HG03135 (cell line): ENCODE measurements around the gene MTHFD1L.
"Not testable (repeated sequence)": the region's sequence is repeated elsewhere in the genome, so short reads cannot be mapped to it uniquely, and the experiment has no call there.

Experiments
- ATAC-seq: cut with Tn5 transposase; IDR thresholded peaks from one replicate; pipeline ENCODE4 v1.9.1; 2021; ENCODE audit warnings: mild to moderate bottlenecking, moderate library complexity; ENCODE audit not compliant: unreplicated experiment

Gene MTHFD1L

GRCh38 chr6:151063352-151063751 is 197.8 kb downstream of the MTHFD1L start:
- no peak for ATAC-seq

GRCh38 chr6:151063842-151064647 is 198.5 kb downstream of the MTHFD1L start:
- ATAC-seq = no peak

- no peak for ATAC-seq
Measured at GRCh38 chr6:151065027-151065815, 199.7 kb downstream of the MTHFD1L start.

- no peak for ATAC-seq
Measured at GRCh38 chr6:151067684-151068596, 202.4 kb downstream of the MTHFD1L start.

GRCh38 chr6:151068761-151069312 is 203.3 kb downstream of the MTHFD1L start:
- no peak for ATAC-seq

GRCh38 chr6:151069641-151070040 is 204.1 kb downstream of the MTHFD1L start:
- ATAC-seq = no peak

GRCh38 chr6:151070631-151071051 is 205.1 kb downstream of the MTHFD1L start:
- no peak for ATAC-seq

- ATAC-seq = no peak
Measured at GRCh38 chr6:151071295-151071694, 205.8 kb downstream of the MTHFD1L start.

- ATAC-seq = no peak
Measured at GRCh38 chr6:151073146-151073545, 207.6 kb downstream of the MTHFD1L start.

- ATAC-seq = no peak
Measured at GRCh38 chr6:151073701-151074100, 208.2 kb downstream of the MTHFD1L start.

GRCh38 chr6:151075005-151075404 is 209.5 kb downstream of the MTHFD1L start:
- no peak for ATAC-seq

GRCh38 chr6:151075527-151075926 is 210.0 kb downstream of the MTHFD1L start:
- ATAC-seq = no peak

GRCh38 chr6:151075930-151076555 is 210.5 kb downstream of the MTHFD1L start:
- no peak for ATAC-seq

GRCh38 chr6:151078655-151079054 is 213.2 kb downstream of the MTHFD1L start:
- ATAC-seq = no peak

GRCh38 chr6:151081656-151082055 is 216.2 kb downstream of the MTHFD1L start:
- no peak for ATAC-seq

GRCh38 chr6:151082079-151082478 is 216.6 kb downstream of the MTHFD1L start:
- no peak for ATAC-seq

GRCh38 chr6:151084275-151084674 is 218.8 kb downstream of the MTHFD1L start:
- no peak for ATAC-seq

- ATAC-seq = not testable (repeated sequence)
Measured at GRCh38 chr6:151087055-151087454, 221.6 kb downstream of the MTHFD1L start.

GRCh38 chr6:151087861-151088598 is 222.5 kb downstream of the MTHFD1L start:
- no peak for ATAC-seq

GRCh38 chr6:151088599-151088935 is 223.1 kb downstream of the MTHFD1L start:
- no peak for ATAC-seq
